D721Med (cell line): Measurements from ENCODE around the gene BTBD18.

Experiments used
- DNase-seq: peaks from one replicate; pipeline ENCODE4 v3.0.0; 2011; ENCODE audit warnings: low spot score; ENCODE audit not compliant: insufficient read length
- FAIRE-seq: peaks from 2 replicates; lab custom pipeline; 2011; peaks lifted over from hg19 to GRCh38; lab: Jason Lieb, UNC
- CTCF ChIP-seq: IDR thresholded peaks from 2 replicates; pipeline ENCODE4 v1.5.1; 2012; ENCODE audit warnings: mild to moderate bottlenecking, control low read depth; ENCODE audit not compliant: insufficient read depth; ENCODE audit errors: missing control alignments

The BTBD18 gene

GRCh38 chr11:57751176-57751575, 443 bp downstream of the BTBD18 start:
- no peak for DNase-seq
- TF ChIP-seq CTCF = no peak
- no peak for FAIRE-seq

GRCh38 chr11:57746920-57747319, 4.7 kb downstream of the BTBD18 start:
- TF ChIP-seq CTCF = no peak
- FAIRE-seq (no peak), DNase-seq (no peak)

- no peak for TF ChIP-seq CTCF
- no peak for FAIRE-seq
These were observed 6.4 kb downstream of the BTBD18 start for GRCh38 chr11:57745206-57745605.

GRCh38 chr11:57744357-57744756, 7.3 kb downstream of the BTBD18 start:
- FAIRE-seq = no peak
- TF ChIP-seq CTCF = no peak

More at GRCh38 chr11:57745206-57745605, 6.4 kb downstream of the BTBD18 start:
- DNase-seq = no peak

GRCh38 chr11:57742087-57742452, 9.5 kb downstream of the BTBD18 start:
- no peak for DNase-seq
- TF ChIP-seq CTCF = no peak

More at GRCh38 chr11:57744357-57744756, 7.3 kb downstream of the BTBD18 start:
- no peak for DNase-seq

GRCh38 chr11:57741132-57742086, 10.2 kb downstream of the BTBD18 start, which contains the start of gene SELENOH:
Gene SELENOH (plus strand): TSS chr11:57741491. CDS start chr11:57741596, 105 bp downstream.
- DNase-seq (peak; percentile 83), FAIRE-seq (no peak)

More at GRCh38 chr11:57742087-57742452, 9.5 kb downstream of the BTBD18 start:
- no peak for FAIRE-seq

More at GRCh38 chr11:57741132-57742086, 10.2 kb downstream of the BTBD18 start, which contains the start of gene SELENOH:
- TF ChIP-seq CTCF = no peak
